Measurements from ENCODE around the gene IRF1. TPM values are rescaled to one million over a fixed set of nuclear protein-coding genes. Genes with fewer than 3 reads are reported as not detected.

Gene IRF1
- total and polyA plus RNA-seq, 2 of the 8 experiments (the other 6 are each of a cell fraction or from before 2014, with no cell fraction given) = 4.0 to 8.5 TPM

GRCh38 chr5:132477784-132478365 is 12.7 kb downstream of the IRF1 start (continued):
- TF ChIP-seq EGR1 (IDR thresholded peaks at IDR 0.05; ENCODE audit: borderline replicate concordance, low read depth, low read length) (no peak), TCF12 (IDR thresholded peaks at IDR 0.05; ENCODE audit: low read depth, low read length) (no peak), CBX5 (IDR thresholded peaks at IDR 0.05; ENCODE audit: low read depth, low read length) (no peak), BCL11A (IDR thresholded peaks at IDR 0.05; ENCODE audit: low read depth in 2 of 2, low read length in 2 of 2) (no peak), GTF2F1 (IDR thresholded peaks at IDR 0.05; ENCODE audit: borderline replicate concordance, low read depth, low read length) (no peak), ATF2 (IDR thresholded peaks at IDR 0.05; ENCODE audit: low read length) (no peak), RAD21 (IDR thresholded peaks at IDR 0.05 in 1 of 2, conservative IDR thresholded peaks at IDR 0.05 in 1 of 2; ENCODE audit: low read depth in 2 of 2, low read length in 2 of 2) (no peak), CBX8 (IDR thresholded peaks at IDR 0.05; ENCODE audit: borderline replicate concordance, low read depth, low read length) (no peak)

Data from H1 (cell line).